Smooth muscle cell (in vitro differentiated cells): ENCODE results near the gene TRABD2B. TPM values are rescaled to one million over a fixed set of nuclear protein-coding genes. Genes with fewer than 3 reads are reported as not detected.

Experiments
- DNase-seq: peaks from one replicate; lab custom pipeline; 2025; ENCODE audit not compliant: unreplicated experiment; lab: John Stamatoyannopoulos, UW
- H2AFZ ChIP-seq: fragments of 200-600 bp; sonication (generic); 2 replicates; pipeline ENCODE4 v1.6.0; 2016; ENCODE audit warnings: antibody characterized with exemption, low read depth, mild to moderate bottlenecking
- H3F3A ChIP-seq: fragments of 200-600 bp; sonication (generic); 2 replicates; pipeline ENCODE4 v1.6.0; 2017; ENCODE audit warnings: antibody characterized with exemption, low read depth
- H3K27ac ChIP-seq: fragments of 200-600 bp; sonication (generic); 2 replicates; pipeline ENCODE4 v1.5.1; 2016; ENCODE audit warnings: low read depth, mild to moderate bottlenecking
- H3K27me3 ChIP-seq: fragments of 200-600 bp; sonication (generic); 2 replicates; pipeline ENCODE4 v1.6.1; 2016; ENCODE audit warnings: low read depth, mild to moderate bottlenecking
- H3K36me3 ChIP-seq: fragments of 200-600 bp; sonication (generic); 2 replicates; pipeline ENCODE4 v1.5.1; 2016; ENCODE audit warnings: low read depth
- H3K4me1 ChIP-seq: fragments of 200-600 bp; sonication (generic); 2 replicates; pipeline ENCODE4 v1.5.1; 2016; ENCODE audit warnings: low read depth
- H3K4me2 ChIP-seq: fragments of 200-600 bp; sonication (generic); 2 replicates; pipeline ENCODE4 v1.6.0; 2016; ENCODE audit warnings: mild to moderate bottlenecking
- H3K4me3 ChIP-seq: fragments of 200-600 bp; sonication (generic); 2 replicates; pipeline ENCODE4 v1.5.1; 2016; ENCODE audit warnings: mild to moderate bottlenecking
- H3K79me2 ChIP-seq: fragments of 200-600 bp; sonication (generic); 2 replicates; pipeline ENCODE4 v1.6.0; 2016; ENCODE audit warnings: low read depth, mild to moderate bottlenecking
- H3K9ac ChIP-seq: fragments of 200-600 bp; sonication (generic); 2 replicates; pipeline ENCODE4 v1.6.0; 2016; ENCODE audit warnings: low read depth
- H3K9me3 ChIP-seq: fragments of 200-600 bp; sonication (generic); replicated peaks from 2 replicates; pipeline ENCODE4 v1.5.1; 2016; ENCODE audit warnings: low read depth
- H4K20me1 ChIP-seq: fragments of 200-600 bp; sonication (generic); 2 replicates; pipeline ENCODE4 v1.6.0; 2016; ENCODE audit warnings: low read depth
- WGBS: methylation state at CpG from one replicate; pipeline ENCODE4 v1.1.7; 2016; ENCODE audit warnings: low lambda C conversion rate; 5-methylcytosine and 5-hydroxymethylcytosine counted together
- polyA plus RNA-seq: library from polyadenylated mRNA; unstranded; fragments of >200 nt; fragmentation: Nextera tagmentation; extraction: Ambion mirVana; gene quantifications from 2 replicates; pipeline ENCODE4 v1.2.1, GENCODE V29; 2016
- total RNA-seq: library from RNA; depleted of rRNA; stranded (reverse); fragments of >200 nt; gene quantifications from 2 replicates; pipeline ENCODE4 v1.2.3, GENCODE V29; 2014
- TF ChIP-seq, protein P1 (sequence below): fragments of 200-600 bp; sonication (generic); IDR thresholded peaks from 2 replicates; pipeline ENCODE4 v1.5.1; 2017; ENCODE audit warnings: borderline replicate concordance, mild to moderate bottlenecking, antibody characterized with exemption; ENCODE audit not compliant: insufficient read depth, poor library complexity, severe bottlenecking

The TRABD2B gene
- total and polyA plus RNA-seq, 2 experiments from 2014 or later, result 0.94 to 4.9 TPM

DNA sequence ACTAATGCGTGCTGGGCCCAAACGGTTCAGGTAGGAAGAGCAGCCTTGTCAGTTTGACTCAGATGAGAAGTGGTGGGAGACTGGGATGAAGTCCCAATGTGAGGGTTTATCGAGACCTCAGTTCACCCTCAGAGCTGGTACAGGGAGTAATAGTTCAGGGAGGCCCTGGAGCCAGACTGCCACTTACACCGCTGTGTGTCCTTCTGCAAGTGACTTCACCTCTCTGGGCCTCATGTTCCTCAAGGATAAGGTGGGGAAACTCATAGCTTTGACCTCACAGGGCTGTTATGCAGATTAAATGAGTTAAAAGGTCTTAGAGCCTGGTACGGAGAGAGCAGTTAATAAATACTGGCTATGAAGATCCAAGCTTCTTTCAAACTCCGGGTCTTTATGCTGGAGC is 219.9 kb downstream of the TRABD2B start:
- H3K9ac ChIP-seq, result no peak overlapping the region
- no peak overlapping the region for H3K27ac ChIP-seq
- no peaks in the 10 kb centered on the region for H4K20me1 ChIP-seq
- H3K9me3 ChIP-seq, result no peaks in the 10 kb centered on the region
- no peak overlapping the region for H2AFZ ChIP-seq
- H3K79me2 ChIP-seq, result no peaks in the 10 kb centered on the region
- H3K4me1 ChIP-seq, result peaks cover 7% of the 10 kb centered on the region
- no peak overlapping the region for H3K4me3 ChIP-seq
- H3F3A ChIP-seq, result no peaks in the 10 kb centered on the region
- H3K4me2 ChIP-seq, result no peak overlapping the region
- no peak for DNase-seq
- 95% methylated on average over 6 of the region's 6 CpGs for WGBS
- H3K36me3 ChIP-seq, result no peaks in the 10 kb centered on the region
- TF ChIP-seq, protein P1, sequence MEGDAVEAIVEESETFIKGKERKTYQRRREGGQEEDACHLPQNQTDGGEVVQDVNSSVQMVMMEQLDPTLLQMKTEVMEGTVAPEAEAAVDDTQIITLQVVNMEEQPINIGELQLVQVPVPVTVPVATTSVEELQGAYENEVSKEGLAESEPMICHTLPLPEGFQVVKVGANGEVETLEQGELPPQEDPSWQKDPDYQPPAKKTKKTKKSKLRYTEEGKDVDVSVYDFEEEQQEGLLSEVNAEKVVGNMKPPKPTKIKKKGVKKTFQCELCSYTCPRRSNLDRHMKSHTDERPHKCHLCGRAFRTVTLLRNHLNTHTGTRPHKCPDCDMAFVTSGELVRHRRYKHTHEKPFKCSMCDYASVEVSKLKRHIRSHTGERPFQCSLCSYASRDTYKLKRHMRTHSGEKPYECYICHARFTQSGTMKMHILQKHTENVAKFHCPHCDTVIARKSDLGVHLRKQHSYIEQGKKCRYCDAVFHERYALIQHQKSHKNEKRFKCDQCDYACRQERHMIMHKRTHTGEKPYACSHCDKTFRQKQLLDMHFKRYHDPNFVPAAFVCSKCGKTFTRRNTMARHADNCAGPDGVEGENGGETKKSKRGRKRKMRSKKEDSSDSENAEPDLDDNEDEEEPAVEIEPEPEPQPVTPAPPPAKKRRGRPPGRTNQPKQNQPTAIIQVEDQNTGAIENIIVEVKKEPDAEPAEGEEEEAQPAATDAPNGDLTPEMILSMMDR, result no peak
- H3K27me3 ChIP-seq, result no peaks in the 10 kb centered on the region

DNA sequence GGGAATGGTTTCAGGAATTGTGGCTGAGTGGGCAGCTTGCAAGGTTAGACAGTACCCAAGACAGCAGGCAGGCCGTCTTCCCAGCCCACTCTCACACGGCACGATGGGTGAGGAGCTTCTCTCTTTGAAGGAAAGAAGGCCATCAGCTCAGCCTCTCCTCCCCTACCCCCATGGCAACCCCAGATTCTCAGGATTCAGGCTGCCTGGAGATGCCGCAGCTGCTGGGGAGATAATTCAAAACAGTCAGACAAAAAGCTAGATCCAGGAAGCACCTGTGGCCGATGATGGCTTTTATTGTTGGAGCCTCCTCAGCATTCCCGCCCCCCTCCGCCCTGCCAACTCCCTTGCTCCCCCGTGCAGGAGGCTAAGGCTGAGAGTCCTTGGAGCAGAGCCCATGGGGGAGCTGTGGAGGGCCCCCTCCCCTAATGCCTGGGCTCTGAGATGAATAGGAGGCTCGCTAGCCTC is 220.5 kb downstream of the TRABD2B start:
- H3K27me3 ChIP-seq, result no peaks in the 10 kb centered on the region
- no peak overlapping the region for H3K27ac ChIP-seq
- H3K9me3 ChIP-seq, result no peaks in the 10 kb centered on the region
- H3K36me3 ChIP-seq, result no peaks in the 10 kb centered on the region
- H3K4me1 ChIP-seq, result peaks cover 7% of the 10 kb centered on the region
- no peaks in the 10 kb centered on the region for H3F3A ChIP-seq
- H3K9ac ChIP-seq, result no peak overlapping the region
- TF ChIP-seq, protein P1, result no peak
- H4K20me1 ChIP-seq, result no peaks in the 10 kb centered on the region
- no peak overlapping the region for H3K4me2 ChIP-seq
- no peak overlapping the region for H3K4me3 ChIP-seq
- no peak for DNase-seq
- no peaks in the 10 kb centered on the region for H3K79me2 ChIP-seq
- H2AFZ ChIP-seq, result no peak overlapping the region
- WGBS, result 92% methylated on average over 9 of the region's 9 CpGs

DNA sequence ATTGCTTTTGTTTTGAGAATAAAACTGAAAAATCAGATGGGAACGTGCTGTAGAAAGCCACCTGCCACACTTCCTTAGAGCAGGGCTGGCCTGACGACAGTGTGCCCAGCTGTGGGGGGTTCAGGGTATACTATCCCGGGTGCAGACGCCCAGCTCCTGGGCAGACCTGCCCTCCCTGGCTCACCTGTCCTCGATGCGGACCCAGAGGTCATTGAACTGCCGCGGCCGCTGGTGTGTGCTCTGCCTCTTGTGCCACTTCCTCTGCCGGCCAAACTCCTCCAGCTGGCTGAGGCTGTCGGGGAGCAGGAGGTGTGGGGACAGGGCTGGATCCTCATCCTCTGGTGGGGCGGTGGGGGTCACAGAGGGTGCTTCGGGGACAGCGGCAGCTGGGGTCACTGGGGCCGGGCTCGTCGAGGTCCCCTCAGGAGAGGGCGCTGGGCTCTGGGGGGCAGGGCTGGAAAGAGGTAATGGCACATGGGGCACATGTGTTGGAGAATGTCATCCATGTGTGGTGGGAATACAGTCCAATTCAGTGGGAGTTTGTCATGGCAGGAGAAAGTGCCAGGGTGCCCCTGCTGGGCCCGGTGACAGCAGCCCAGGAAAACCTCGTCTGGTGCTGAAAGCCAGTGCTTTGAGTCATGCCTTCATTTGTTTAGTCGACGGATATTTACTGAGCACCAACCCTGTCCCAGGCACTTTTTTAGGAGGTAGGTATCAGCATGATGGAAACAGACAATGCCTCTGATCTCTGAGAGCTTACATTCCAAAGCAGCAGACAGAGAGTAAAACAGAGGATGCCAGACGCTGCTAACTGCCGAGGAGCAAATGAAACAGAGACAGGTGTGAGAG is 222.0 kb downstream of the TRABD2B start:
- H3K4me3 ChIP-seq, result no peak overlapping the region
- no peaks in the 10 kb centered on the region for H3K36me3 ChIP-seq
- no peak overlapping the region for H3K9ac ChIP-seq
- H3F3A ChIP-seq, result no peaks in the 10 kb centered on the region
- no peak overlapping the region for H3K4me2 ChIP-seq
- WGBS, result 87% methylated on average over 20 of the region's 24 CpGs
- no peaks in the 10 kb centered on the region for H3K27me3 ChIP-seq
- H3K4me1 ChIP-seq, result peaks cover 7% of the 10 kb centered on the region
- no peak overlapping the region for H3K27ac ChIP-seq
- no peaks in the 10 kb centered on the region for H3K9me3 ChIP-seq
- H2AFZ ChIP-seq, result no peak overlapping the region
- no peaks in the 10 kb centered on the region for H3K79me2 ChIP-seq
- H4K20me1 ChIP-seq, result no peaks in the 10 kb centered on the region
- TF ChIP-seq, protein P1, result no peak
- DNase-seq, result no peak
